Measurements from ENCODE around the gene C6orf132.
A peak's percentile ranks its signal among the peaks of the same experiment; 100 is the strongest.

Gene C6orf132

GRCh38 chr6:42142118-42142835 lies at the start of gene C6orf132:
TSS of gene C6orf132 (minus strand) at chr6:42142620. CDS start at chr6:42142444, 176 bp downstream.
- Histone ChIP-seq H3K27me3 (ENCODE audit: control insufficient read depth in 2 of 2, insufficient read depth in 2 of 2, low read length in 2 of 2) (no peaks in the 10 kb centered on the region), H3K9ac (ENCODE audit: low read depth in 1 of 2, low read length in 2 of 2) (peak within 1 kb of the TSS; percentile 89 to 98), H3K36me3 (ENCODE audit: control insufficient read depth in 2 of 2, insufficient read depth in 2 of 2, low read length in 2 of 2) (no peaks in the 10 kb centered on the region), H3K4me1 (ENCODE audit: control insufficient read depth in 2 of 2, insufficient read depth in 2 of 2, low read length in 2 of 2) (peaks cover 31 to 51% of the 10 kb centered on the region in 2 donors), H3K27ac (ENCODE audit: low read depth in 2 of 2, low read length in 2 of 2) (peak within 1 kb of the TSS; percentile 90 to 93), H3K4me3 (ENCODE audit: low read length in 2 of 2) (peak within 1 kb of the TSS; percentile 76 to 86), H3K9me3 (ENCODE audit: control insufficient read depth in 2 of 2, low read length in 2 of 2) (no peaks in the 10 kb centered on the region)

GRCh38 chr6:42190554-42191183 lies 48.2 kb upstream of the C6orf132 start:
- H3K9ac ChIP-seq (ENCODE audit: low read depth in 1 of 2, low read length in 2 of 2), result no peak overlapping the region
- H3K27me3 ChIP-seq (ENCODE audit: control insufficient read depth in 2 of 2, insufficient read depth in 2 of 2, low read length in 2 of 2), result no peaks in the 10 kb centered on the region
- no peaks in the 10 kb centered on the region for H3K36me3 ChIP-seq (ENCODE audit: control insufficient read depth in 2 of 2, insufficient read depth in 2 of 2, low read length in 2 of 2)
- H3K9me3 ChIP-seq (ENCODE audit: control insufficient read depth in 2 of 2, low read length in 2 of 2), result no peaks in the 10 kb centered on the region
- no peak overlapping the region for H3K4me3 ChIP-seq (ENCODE audit: low read length in 2 of 2)
- no peak overlapping the region for H3K27ac ChIP-seq (ENCODE audit: low read depth in 2 of 2, low read length in 2 of 2)
- no peaks in the 10 kb centered on the region for H3K4me1 ChIP-seq (ENCODE audit: control insufficient read depth in 2 of 2, insufficient read depth in 2 of 2, low read length in 2 of 2)

- Histone ChIP-seq H3K4me3 (ENCODE audit: low read length in 2 of 2) (no peak overlapping the region), H3K27ac (ENCODE audit: low read depth in 2 of 2, low read length in 2 of 2) (no peak overlapping the region), H3K36me3 (ENCODE audit: control insufficient read depth in 2 of 2, insufficient read depth in 2 of 2, low read length in 2 of 2) (no peaks in the 10 kb centered on the region), H3K4me1 (ENCODE audit: control insufficient read depth in 2 of 2, insufficient read depth in 2 of 2, low read length in 2 of 2) (no peaks in the 10 kb centered on the region), H3K27me3 (ENCODE audit: control insufficient read depth in 2 of 2, insufficient read depth in 2 of 2, low read length in 2 of 2) (peaks cover 0 to 3% of the 10 kb centered on the region in 2 donors), H3K9me3 (ENCODE audit: control insufficient read depth in 2 of 2, low read length in 2 of 2) (no peaks in the 10 kb centered on the region), H3K9ac (ENCODE audit: low read depth in 1 of 2, low read length in 2 of 2) (no peak overlapping the region)
Observed at GRCh38 chr6:42188406-42188805, 46.0 kb upstream of the C6orf132 start.

GRCh38 chr6:42185597-42185996 lies 43.2 kb upstream of the C6orf132 start:
- H3K4me1 ChIP-seq (ENCODE audit: control insufficient read depth in 2 of 2, insufficient read depth in 2 of 2, low read length in 2 of 2), result peaks cover 0 to 3% of the 10 kb centered on the region in 2 donors
- no peak overlapping the region for H3K4me3 ChIP-seq (ENCODE audit: low read length in 2 of 2)
- no peaks in the 10 kb centered on the region for H3K9me3 ChIP-seq (ENCODE audit: control insufficient read depth in 2 of 2, low read length in 2 of 2)
- no peak overlapping the region for H3K27ac ChIP-seq (ENCODE audit: low read depth in 2 of 2, low read length in 2 of 2)
- H3K27me3 ChIP-seq (ENCODE audit: control insufficient read depth in 2 of 2, insufficient read depth in 2 of 2, low read length in 2 of 2), result peaks cover 0 to 3% of the 10 kb centered on the region in 2 donors
- H3K36me3 ChIP-seq (ENCODE audit: control insufficient read depth in 2 of 2, insufficient read depth in 2 of 2, low read length in 2 of 2), result no peaks in the 10 kb centered on the region
- H3K9ac ChIP-seq (ENCODE audit: low read depth in 1 of 2, low read length in 2 of 2), result no peak overlapping the region

- Histone ChIP-seq H3K36me3 (ENCODE audit: control insufficient read depth in 2 of 2, insufficient read depth in 2 of 2, low read length in 2 of 2) (no peaks in the 10 kb centered on the region), H3K9me3 (ENCODE audit: control insufficient read depth in 2 of 2, low read length in 2 of 2) (no peaks in the 10 kb centered on the region), H3K27me3 (ENCODE audit: control insufficient read depth in 2 of 2, insufficient read depth in 2 of 2, low read length in 2 of 2) (peaks cover 0 to 3% of the 10 kb centered on the region in 2 donors), H3K9ac (ENCODE audit: low read depth in 1 of 2, low read length in 2 of 2) (no peak overlapping the region), H3K4me1 (ENCODE audit: control insufficient read depth in 2 of 2, insufficient read depth in 2 of 2, low read length in 2 of 2) (peaks cover 0 to 3% of the 10 kb centered on the region in 2 donors), H3K4me3 (ENCODE audit: low read length in 2 of 2) (no peak overlapping the region), H3K27ac (ENCODE audit: low read depth in 2 of 2, low read length in 2 of 2) (no peak overlapping the region)
Observed at GRCh38 chr6:42184475-42184874, 42.1 kb upstream of the C6orf132 start.

GRCh38 chr6:42182101-42182500 lies 39.7 kb upstream of the C6orf132 start:
- H3K4me1 ChIP-seq (ENCODE audit: control insufficient read depth in 2 of 2, insufficient read depth in 2 of 2, low read length in 2 of 2), result peaks cover 0 to 3% of the 10 kb centered on the region in 2 donors
- H3K27ac ChIP-seq (ENCODE audit: low read depth in 2 of 2, low read length in 2 of 2), result no peak overlapping the region
- no peaks in the 10 kb centered on the region for H3K9me3 ChIP-seq (ENCODE audit: control insufficient read depth in 2 of 2, low read length in 2 of 2)
- no peak overlapping the region for H3K4me3 ChIP-seq (ENCODE audit: low read length in 2 of 2)
- peaks cover 0 to 3% of the 10 kb centered on the region in 2 donors for H3K27me3 ChIP-seq (ENCODE audit: control insufficient read depth in 2 of 2, insufficient read depth in 2 of 2, low read length in 2 of 2)
- no peaks in the 10 kb centered on the region for H3K36me3 ChIP-seq (ENCODE audit: control insufficient read depth in 2 of 2, insufficient read depth in 2 of 2, low read length in 2 of 2)
- no peak overlapping the region for H3K9ac ChIP-seq (ENCODE audit: low read depth in 1 of 2, low read length in 2 of 2)

- no peaks in the 10 kb centered on the region for H3K36me3 ChIP-seq (ENCODE audit: control insufficient read depth in 2 of 2, insufficient read depth in 2 of 2, low read length in 2 of 2)
- H3K9me3 ChIP-seq (ENCODE audit: control insufficient read depth in 2 of 2, low read length in 2 of 2), result no peaks in the 10 kb centered on the region
- no peak overlapping the region for H3K9ac ChIP-seq (ENCODE audit: low read depth in 1 of 2, low read length in 2 of 2)
- H3K4me1 ChIP-seq (ENCODE audit: control insufficient read depth in 2 of 2, insufficient read depth in 2 of 2, low read length in 2 of 2), result peaks cover 0 to 3% of the 10 kb centered on the region in 2 donors
- H3K4me3 ChIP-seq (ENCODE audit: low read length in 2 of 2), result no peak overlapping the region
- no peak overlapping the region for H3K27ac ChIP-seq (ENCODE audit: low read depth in 2 of 2, low read length in 2 of 2)
- no peaks in the 10 kb centered on the region for H3K27me3 ChIP-seq (ENCODE audit: control insufficient read depth in 2 of 2, insufficient read depth in 2 of 2, low read length in 2 of 2)
Observed at GRCh38 chr6:42179945-42180313, 37.5 kb upstream of the C6orf132 start.

- Histone ChIP-seq H3K4me3 (ENCODE audit: low read length in 2 of 2) (no peak overlapping the region), H3K27me3 (ENCODE audit: control insufficient read depth in 2 of 2, insufficient read depth in 2 of 2, low read length in 2 of 2) (no peaks in the 10 kb centered on the region), H3K27ac (ENCODE audit: low read depth in 2 of 2, low read length in 2 of 2) (no peak overlapping the region), H3K36me3 (ENCODE audit: control insufficient read depth in 2 of 2, insufficient read depth in 2 of 2, low read length in 2 of 2) (no peaks in the 10 kb centered on the region), H3K9ac (ENCODE audit: low read depth in 1 of 2, low read length in 2 of 2) (no peak overlapping the region), H3K4me1 (ENCODE audit: control insufficient read depth in 2 of 2, insufficient read depth in 2 of 2, low read length in 2 of 2) (peaks cover 0 to 3% of the 10 kb centered on the region in 2 donors), H3K9me3 (ENCODE audit: control insufficient read depth in 2 of 2, low read length in 2 of 2) (no peaks in the 10 kb centered on the region)
Observed at GRCh38 chr6:42179261-42179944, 37.0 kb upstream of the C6orf132 start.

GRCh38 chr6:42177514-42178364 lies 35.3 kb upstream of the C6orf132 start:
- H3K9me3 ChIP-seq (ENCODE audit: control insufficient read depth in 2 of 2, low read length in 2 of 2), result no peaks in the 10 kb centered on the region
- H3K27ac ChIP-seq (ENCODE audit: low read depth in 2 of 2, low read length in 2 of 2), result no peak overlapping the region
- no peaks in the 10 kb centered on the region for H3K36me3 ChIP-seq (ENCODE audit: control insufficient read depth in 2 of 2, insufficient read depth in 2 of 2, low read length in 2 of 2)
- no peak overlapping the region for H3K9ac ChIP-seq (ENCODE audit: low read depth in 1 of 2, low read length in 2 of 2)
- no peak overlapping the region for H3K4me3 ChIP-seq (ENCODE audit: low read length in 2 of 2)
- H3K27me3 ChIP-seq (ENCODE audit: control insufficient read depth in 2 of 2, insufficient read depth in 2 of 2, low read length in 2 of 2), result no peaks in the 10 kb centered on the region
- H3K4me1 ChIP-seq (ENCODE audit: control insufficient read depth in 2 of 2, insufficient read depth in 2 of 2, low read length in 2 of 2), result peaks cover 0 to 3% of the 10 kb centered on the region in 2 donors
